HG03354 (cell line): ENCODE measurements around the gene RMDN3.

Experiments used
- ATAC-seq: cut with Tn5 transposase; IDR thresholded peaks from one replicate; pipeline ENCODE4 v1.9.1; 2021; ENCODE audit warnings: mild to moderate bottlenecking; ENCODE audit not compliant: unreplicated experiment, poor library complexity, severe bottlenecking

The RMDN3 gene

DNA sequence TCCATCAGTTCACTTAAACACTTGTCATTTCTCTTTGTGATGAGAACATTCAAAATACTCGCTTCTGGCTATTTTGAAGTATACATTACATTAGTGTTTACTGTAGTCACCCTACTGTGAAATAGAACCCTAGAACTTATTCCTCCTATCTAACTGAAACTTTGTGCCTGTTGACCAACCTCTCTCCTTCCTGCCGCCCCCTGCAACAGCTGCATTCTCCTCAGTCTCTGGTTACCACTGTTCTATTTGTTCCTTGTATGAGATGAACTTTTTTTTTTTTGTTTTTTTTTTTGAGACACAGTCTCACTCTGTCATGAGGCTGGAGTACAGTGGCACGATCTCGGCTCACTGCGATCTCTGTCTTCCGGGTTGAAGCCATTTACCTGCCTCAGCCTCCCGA, 57.1 kb downstream of the RMDN3 start:
- no peak for ATAC-seq

DNA sequence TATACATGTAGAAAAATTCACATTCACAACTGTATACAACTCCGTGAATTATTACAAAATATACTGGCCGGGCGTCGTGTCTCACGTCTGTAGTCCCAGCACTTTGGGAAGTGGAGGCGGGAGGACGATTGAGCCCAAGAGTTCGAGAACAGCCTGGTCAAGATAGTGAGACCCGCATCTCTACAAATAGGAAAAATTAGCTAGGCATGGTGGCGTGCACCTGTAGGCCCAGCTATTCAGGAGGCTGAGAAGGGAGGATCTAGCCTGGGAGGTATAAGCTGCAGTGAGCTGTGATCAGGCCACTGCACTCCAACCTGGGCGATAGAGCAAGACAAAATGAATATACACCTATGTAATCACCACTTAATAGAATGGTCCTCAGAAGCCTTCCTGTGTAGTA, 58.8 kb downstream of the RMDN3 start:
- ATAC-seq, result no peak

- peak; percentile 26 for ATAC-seq
These were observed 59.6 kb downstream of the RMDN3 start for GRCh38 chr15:40695469-40695890.

- peak; percentile 90 for ATAC-seq
These were observed 60.2 kb downstream of the RMDN3 start, which contains the start of gene RAD51 for GRCh38 chr15:40694688-40695468. Gene RAD51 (plus strand): TSS chr15:40695174. CDS start chr15:40698759, 3,585 bp downstream.

DNA sequence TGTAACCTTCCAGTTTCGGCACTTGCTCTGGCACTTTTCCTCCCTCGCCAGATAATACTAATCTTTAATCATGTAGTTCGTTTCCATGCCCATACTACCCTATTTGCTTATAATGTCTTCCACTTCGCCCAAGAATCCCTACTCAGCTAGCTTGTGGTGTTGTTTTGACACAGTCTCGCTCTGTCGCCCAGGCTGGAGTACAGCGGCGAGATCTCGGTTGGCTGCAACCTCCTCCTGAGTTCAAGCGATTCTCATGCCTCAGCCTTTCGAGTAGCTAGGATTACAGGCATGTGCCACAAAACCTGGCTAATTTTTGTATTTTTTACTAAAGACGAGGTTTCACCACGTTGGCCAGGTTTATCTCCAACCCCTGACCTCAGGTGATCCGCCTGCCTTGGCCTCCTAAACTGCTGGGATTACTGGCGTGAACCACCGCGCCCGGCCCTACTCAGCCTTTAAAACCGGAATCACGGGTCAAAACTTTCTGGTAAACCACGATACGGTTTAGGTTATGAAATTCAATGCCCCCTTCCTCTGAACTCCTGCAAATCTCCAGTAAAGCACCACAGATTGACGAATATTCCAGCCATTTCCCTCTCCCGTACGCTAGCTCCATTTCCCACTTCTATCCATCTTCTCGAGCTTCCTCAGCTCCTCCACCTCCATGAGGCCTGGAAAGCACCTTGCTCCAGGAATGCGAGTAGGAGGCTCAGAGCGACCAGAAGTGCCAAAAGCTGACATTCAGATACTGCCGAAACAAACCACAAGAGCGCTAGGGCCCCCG, 61.0 kb downstream of the RMDN3 start:
- ATAC-seq, result peak; percentile 15

DNA sequence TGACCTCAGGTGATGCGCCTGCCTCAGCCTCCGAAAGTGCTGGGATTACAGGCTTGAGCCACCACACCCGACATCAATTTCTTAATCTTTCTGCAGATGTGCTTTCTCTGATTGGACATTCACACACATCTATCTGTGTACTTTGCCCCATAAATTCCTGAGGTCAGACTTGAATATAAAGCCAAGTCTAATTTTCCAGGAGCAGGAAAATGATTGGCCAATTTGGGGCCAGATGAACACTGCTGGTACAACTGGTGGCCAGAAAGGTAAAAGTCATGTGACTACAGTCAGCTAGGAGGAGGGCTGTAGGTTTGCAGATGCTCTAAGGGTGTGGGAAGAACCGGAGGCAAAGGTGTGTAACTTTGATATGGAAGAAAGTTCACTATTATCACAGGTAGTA, 63.3 kb downstream of the RMDN3 start:
- ATAC-seq, result no peak

DNA sequence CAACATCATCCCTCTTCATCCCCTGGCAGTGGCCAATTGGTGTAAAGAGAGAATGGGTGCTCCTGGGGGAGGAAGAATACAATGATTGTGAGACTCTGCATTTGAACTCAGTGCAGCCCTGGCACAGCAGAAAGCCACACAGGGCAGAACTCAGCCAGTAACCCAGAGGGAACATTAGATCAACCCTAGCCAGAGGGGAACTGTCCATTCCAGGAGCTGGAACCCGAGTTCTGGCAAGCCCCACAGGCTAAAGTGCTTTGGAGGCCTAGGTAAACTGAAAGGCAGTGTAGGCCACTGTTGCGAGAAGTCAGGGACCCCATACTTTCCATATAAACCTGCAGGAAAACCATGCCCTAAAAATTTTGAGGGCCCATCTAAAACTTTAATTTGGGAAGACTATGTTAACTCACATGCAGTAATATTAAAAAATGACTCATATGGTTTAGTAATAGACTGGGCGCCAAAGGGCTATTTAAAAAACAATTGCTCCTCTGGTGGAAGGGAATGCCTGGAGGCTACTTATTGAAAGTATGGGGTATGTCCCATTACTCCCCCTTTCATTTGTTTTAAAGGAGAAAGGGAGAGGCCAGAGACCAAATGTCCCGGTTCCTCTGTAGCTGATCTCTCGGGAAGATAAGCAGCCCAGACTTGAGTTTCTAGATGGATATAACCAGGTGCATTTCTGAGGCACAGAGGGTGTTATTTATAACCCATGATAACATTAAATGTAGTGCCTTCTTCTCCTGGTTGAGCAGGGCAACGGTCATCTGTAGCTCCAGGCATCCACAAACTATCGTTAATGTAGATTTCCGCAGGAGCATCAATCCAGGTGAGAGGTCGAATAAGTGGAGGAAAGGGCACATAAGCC, 65.9 kb downstream of the RMDN3 start:
- no peak for ATAC-seq
